SU-DHL-6 (cell line): Measurements from ENCODE around the gene ZNG1E.
"Not testable (repeated sequence)": the region's sequence is repeated elsewhere in the genome, so short reads cannot be mapped to it uniquely, and the experiment has no call there.

ENCODE experiments used
- H2AFZ ChIP-seq: fragments of 200-600 bp; sonication (generic); 2 replicates; pipeline ENCODE4 v1.6.1; 2014; ENCODE audit warnings: low read depth, mild to moderate bottlenecking, moderate library complexity, mixed read lengths, antibody characterized with exemption, low read length; ENCODE audit not compliant: severe bottlenecking
- H3F3A ChIP-seq: fragments of 200-600 bp; shearing (Covaris generic); 2 replicates; pipeline ENCODE4 v1.6.0; 2016; ENCODE audit warnings: antibody characterized with exemption, mild to moderate bottlenecking; ENCODE audit not compliant: insufficient read depth
- H3K27ac ChIP-seq: fragments of 200-600 bp; sonication (generic); 2 replicates; pipeline ENCODE4 v1.5.1; 2016; ENCODE audit warnings: low read depth, mild to moderate bottlenecking, low read length, moderate library complexity, mixed read lengths
- H3K27me3 ChIP-seq: fragments of 200-600 bp; sonication (generic), shearing (Covaris generic); 2 replicates; pipeline ENCODE4 v1.6.0; 2014; ENCODE audit warnings: mild to moderate bottlenecking, low read length
- H3K36me3 ChIP-seq: fragments of 200-600 bp; sonication (generic); 2 replicates; pipeline ENCODE4 v1.6.1; 2014; ENCODE audit warnings: mild to moderate bottlenecking, low read length, mixed read lengths
- H3K4me2 ChIP-seq: fragments of 300-600, 200-600 bp; shearing (Covaris generic), sonication (generic); 2 replicates; pipeline ENCODE4 v1.6.0; 2014; ENCODE audit warnings: low read length, low read depth, mild to moderate bottlenecking; ENCODE audit not compliant: poor library complexity, severe bottlenecking
- H3K4me3 ChIP-seq: fragments of 200-600 bp; sonication (generic); 2 replicates; pipeline ENCODE4 v1.5.1; 2014; ENCODE audit warnings: antibody characterized with exemption, low read length, mild to moderate bottlenecking, mixed read lengths; ENCODE audit not compliant: insufficient read depth, poor library complexity, severe bottlenecking
- H3K79me2 ChIP-seq: fragments of 200-600 bp; sonication (generic); 2 replicates; pipeline ENCODE4 v1.6.1; 2014; ENCODE audit warnings: mild to moderate bottlenecking, low read length, moderate library complexity; ENCODE audit not compliant: insufficient read depth
- H3K9ac ChIP-seq: fragments of 200-600 bp; sonication (generic); 2 replicates; pipeline ENCODE4 v1.7.0; 2014; ENCODE audit warnings: mild to moderate bottlenecking, low read length
- H3K9me2 ChIP-seq: fragments of 200-600 bp; sonication (generic); replicated peaks from 2 replicates; pipeline ENCODE4 v1.6.1; 2014; ENCODE audit warnings: low read length; ENCODE audit not compliant: insufficient read depth
- H3K9me3 ChIP-seq: fragments of 200-600 bp; sonication (generic); 2 replicates; pipeline ENCODE4 v1.6.1; 2014; ENCODE audit warnings: low read length, mixed read lengths; ENCODE audit not compliant: insufficient read depth
- H4K20me1 ChIP-seq: fragments of 200-600 bp; sonication (generic); 2 replicates; pipeline ENCODE4 v1.6.1; 2014; ENCODE audit warnings: low read depth, mild to moderate bottlenecking, antibody characterized with exemption, low read length, moderate library complexity, mixed read lengths

Gene ZNG1E

GRCh38 chr9:65675589-65676021, at the start of gene ZNG1E:
Gene ZNG1E (plus strand): TSS chr9:65675928. CDS start chr9:65675977, 49 bp downstream.
- Histone ChIP-seq H3K4me2 (peak within 1 kb of the TSS; percentile 68), H3K9ac (peak within 1 kb of the TSS; percentile 45), H3K27ac (peak within 1 kb of the TSS; percentile 40; the same call in 1 of the 2 replicates), H3K4me3 (peak within 1 kb of the TSS; percentile 45)
- not testable (repeated sequence) for H2AFZ ChIP-seq, H3K27me3 ChIP-seq, H3K9me2 ChIP-seq, H4K20me1 ChIP-seq, H3K79me2 ChIP-seq, H3K36me3 ChIP-seq, H3K9me3 ChIP-seq, H3F3A ChIP-seq

GRCh38 chr9:65673579-65673978, 2.1 kb upstream of the ZNG1E start:
- H3K9me2 ChIP-seq, H3K4me3 ChIP-seq, H3F3A ChIP-seq, H3K9ac ChIP-seq, H3K27me3 ChIP-seq, H4K20me1 ChIP-seq, H3K9me3 ChIP-seq, H3K36me3 ChIP-seq, H3K79me2 ChIP-seq, H2AFZ ChIP-seq, H3K4me2 ChIP-seq, H3K27ac ChIP-seq: not testable (repeated sequence)

GRCh38 chr9:65675018-65675417, 710 bp upstream of the ZNG1E start:
- not testable (repeated sequence) for H3K36me3 ChIP-seq, H3F3A ChIP-seq, H3K9ac ChIP-seq, H4K20me1 ChIP-seq, H3K27me3 ChIP-seq, H3K4me3 ChIP-seq, H3K79me2 ChIP-seq, H3K9me2 ChIP-seq, H3K9me3 ChIP-seq, H2AFZ ChIP-seq, H3K27ac ChIP-seq
- H3K4me2 ChIP-seq, result peak overlapping the region; percentile 37

GRCh38 chr9:65676389-65676788, 661 bp downstream of the ZNG1E start:
- peak overlapping the region; percentile 45 for H3K9ac ChIP-seq
- H3K9me2 ChIP-seq, H3K27me3 ChIP-seq, H3K36me3 ChIP-seq, H2AFZ ChIP-seq, H3K79me2 ChIP-seq, H4K20me1 ChIP-seq, H3K9me3 ChIP-seq, H3F3A ChIP-seq: not testable (repeated sequence)
- peak overlapping the region; percentile 68 for H3K4me2 ChIP-seq
- peak overlapping the region; percentile 45 for H3K4me3 ChIP-seq
- H3K27ac ChIP-seq, result peak overlapping the region; percentile 40; the same call in 1 of the 2 replicates

- not testable (repeated sequence) for H2AFZ ChIP-seq, H3K27ac ChIP-seq, H3K9me3 ChIP-seq, H3K9ac ChIP-seq, H3K27me3 ChIP-seq, H4K20me1 ChIP-seq, H3K36me3 ChIP-seq, H3K4me3 ChIP-seq, H3F3A ChIP-seq, H3K79me2 ChIP-seq, H3K9me2 ChIP-seq
- peak overlapping the region; percentile 35 for H3K4me2 ChIP-seq
Measured at GRCh38 chr9:65678533-65678932, 2.8 kb downstream of the ZNG1E start.

GRCh38 chr9:65703550-65703949, 27.8 kb downstream of the ZNG1E start:
- H3K9ac ChIP-seq, H3K4me3 ChIP-seq: not testable (repeated sequence)

GRCh38 chr9:65714445-65714844, 38.7 kb downstream of the ZNG1E start:
- not testable (repeated sequence) for H2AFZ ChIP-seq, H3K9me3 ChIP-seq, H3K27me3 ChIP-seq, H3K27ac ChIP-seq, H4K20me1 ChIP-seq, H3K4me2 ChIP-seq, H3K36me3 ChIP-seq, H3K79me2 ChIP-seq, H3F3A ChIP-seq, H3K4me3 ChIP-seq, H3K9me2 ChIP-seq, H3K9ac ChIP-seq

More at GRCh38 chr9:65703550-65703949, 27.8 kb downstream of the ZNG1E start:
- H3K9me3 ChIP-seq, H3K27me3 ChIP-seq, H3K79me2 ChIP-seq, H3K27ac ChIP-seq, H3K4me2 ChIP-seq, H3K36me3 ChIP-seq, H3F3A ChIP-seq, H3K9me2 ChIP-seq, H4K20me1 ChIP-seq, H2AFZ ChIP-seq: not testable (repeated sequence)

- not testable (repeated sequence) for H3K9me2 ChIP-seq, H2AFZ ChIP-seq, H3K27ac ChIP-seq, H3K79me2 ChIP-seq, H3K9ac ChIP-seq, H4K20me1 ChIP-seq, H3K9me3 ChIP-seq, H3K4me2 ChIP-seq, H3F3A ChIP-seq, H3K27me3 ChIP-seq, H3K4me3 ChIP-seq, H3K36me3 ChIP-seq
Measured at GRCh38 chr9:65737096-65737564, 61.4 kb downstream of the ZNG1E start, which contains the start of gene FOXD4L4. Gene FOXD4L4 (plus strand): TSS chr9:65737146. CDS start chr9:65737146, 0 bp downstream.
